PC-3 (cell line): Measurements from ENCODE around the gene JAZF1. TPM values are rescaled to one million over a fixed set of nuclear protein-coding genes. Genes with fewer than 3 reads are reported as not detected.

Experiments used
- ATAC-seq: fragments of 200-7000 bp; cut with Tn5 transposase; 2 replicates; pipeline ENCODE4 v1.9.1; 2020; ENCODE audit warnings: mild to moderate bottlenecking, moderate library complexity
- BruUV-seq: library from RNA; stranded (reverse); fragments of 400-500 nt; replicated peaks from 2 replicates; lab custom pipeline; 2021; lab: Mats Ljungman, UMichigan
- CTCF ChIA-PET: fragments of 300-600 bp; sonication (Branson Sonifier 250); formaldehyde crosslinking; loops from one replicate; lab custom pipeline; 2022; ENCODE audit warnings: antibody characterized with exemption; lab: Charles Lee
- POLR2A ChIA-PET: fragments of 300-600 bp; sonication (Branson Sonifier 250); formaldehyde crosslinking; loops from one replicate; lab custom pipeline; 2022; ENCODE audit warnings: antibody characterized with exemption; ENCODE audit not compliant: unreplicated experiment; lab: Charles Lee
- DNase-seq: peaks from one replicate; pipeline ENCODE4 v3.0.0-alpha.2; 2015
- H2AFZ ChIP-seq: fragments of 300-600 bp; sonication (generic); 2 replicates; pipeline ENCODE4 v1.6.0; 2016; ENCODE audit warnings: antibody characterized with exemption, low read length
- H3F3A ChIP-seq: fragments of 300-600 bp; sonication (generic); one replicate; pipeline ENCODE4 v1.6.0; 2017; ENCODE audit warnings: antibody characterized with exemption, low read length, control low read depth, mild to moderate bottlenecking; ENCODE audit not compliant: unreplicated experiment
- H3K27ac ChIP-seq: fragments of 300-600 bp; sonication (generic); 2 replicates; pipeline ENCODE4 v1.5.1; 2016; ENCODE audit warnings: mild to moderate bottlenecking, low read length
- H3K27me3 ChIP-seq: fragments of 300-600 bp; sonication (generic); 2 replicates; pipeline ENCODE4 v1.6.1; 2016; ENCODE audit warnings: low read length, mixed read lengths
- H3K36me3 ChIP-seq: fragments of 300-600 bp; sonication (generic); 2 replicates; pipeline ENCODE4 v1.6.1; 2016; ENCODE audit warnings: low read depth, mixed run types, low read length, mixed read lengths
- H3K4me1 ChIP-seq: fragments of 300-600 bp; sonication (generic); 2 replicates; pipeline ENCODE4 v1.5.1; 2016; ENCODE audit warnings: low read length; ENCODE audit not compliant: insufficient read depth
- H3K4me2 ChIP-seq: fragments of 300-600 bp; sonication (generic); 2 replicates; pipeline ENCODE4 v1.6.0; 2016; ENCODE audit warnings: low read length
- H3K4me3 ChIP-seq: fragments of 300-600 bp; sonication (generic); 2 replicates; pipeline ENCODE4 v1.5.1; 2016; ENCODE audit warnings: mild to moderate bottlenecking, low read length, mixed read lengths
- H3K79me2 ChIP-seq: fragments of 300-600 bp; sonication (generic); 2 replicates; pipeline ENCODE4 v1.6.1; 2017; ENCODE audit warnings: low read length, mixed read lengths
- H3K9ac ChIP-seq: fragments of 300-600 bp; sonication (generic); 2 replicates; pipeline ENCODE4 v1.6.0; 2016; ENCODE audit warnings: mild to moderate bottlenecking, low read length
- H3K9me2 ChIP-seq: fragments of 300-600 bp; sonication (generic); replicated peaks from 2 replicates; pipeline ENCODE4 v1.6.1; 2016; ENCODE audit warnings: mixed run types, low read length, mixed read lengths
- H3K9me3 ChIP-seq: fragments of 300-600 bp; sonication (generic); 2 replicates; pipeline ENCODE4 v1.6.1; 2016; ENCODE audit warnings: low read length, mixed read lengths
- H4K20me1 ChIP-seq: fragments of 300-600 bp; sonication (generic); 2 replicates; pipeline ENCODE4 v1.6.1; 2016; ENCODE audit warnings: low read length, mixed read lengths
- EZH2 ChIP-seq: fragments of 300-600 bp; sonication (generic); IDR thresholded peaks from one replicate; pipeline ENCODE4 v1.6.1; 2017; ENCODE audit warnings: antibody characterized with exemption, mild to moderate bottlenecking, low read length; ENCODE audit not compliant: unreplicated experiment
- EZH2phosphoT487 ChIP-seq: fragments of 300-600 bp; sonication (generic); IDR thresholded peaks from 2 replicates; pipeline ENCODE4 v1.6.1; 2018; ENCODE audit warnings: mild to moderate bottlenecking, antibody characterized with exemption, low read length, borderline replicate concordance
- intact Hi-C: fragments of 100-400 bp; cut with micrococcal nuclease; formaldehyde crosslinking; loops from 2 replicates; pipeline ENCODE4 v1.9.0; 2023
- total RNA-seq: library from RNA; depleted of rRNA; stranded (reverse); fragments of >200 nt; gene quantifications from 2 replicates; pipeline ENCODE4 v1.2.3, GENCODE V29; 2014
- TF ChIP-seq, protein P1 (sequence below): fragments of 300-600 bp; sonication (generic); conservative IDR thresholded peaks from 2 replicates; pipeline ENCODE4 v1.5.1; 2017; ENCODE audit warnings: antibody characterized with exemption, low read depth, mild to moderate bottlenecking, low read length

Gene JAZF1
- total RNA-seq, 1 experiment from 2014 or later, result 2.3 TPM

DNA sequence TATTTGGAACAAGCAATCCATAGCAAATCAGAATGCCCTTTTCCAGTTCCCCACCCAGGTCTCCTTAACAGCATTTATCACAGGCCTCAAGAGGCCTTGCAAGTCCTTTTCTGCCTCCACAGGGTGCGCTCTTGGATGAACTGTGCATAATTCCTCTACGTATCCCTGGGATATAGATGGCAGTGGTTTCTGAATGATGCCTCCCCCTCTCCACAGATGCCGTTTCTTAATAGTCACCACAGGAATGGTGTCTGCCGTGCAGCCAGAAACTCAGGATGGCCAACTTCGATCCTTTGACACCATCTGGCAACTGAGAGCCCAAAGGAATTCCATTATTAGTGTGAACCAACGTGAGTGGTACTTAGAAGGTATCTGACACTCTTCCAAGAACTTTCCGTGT is 43.1 kb downstream of the JAZF1 start:
- POLR2A ChIA-PET, result no interaction called here
- H3K4me3 ChIP-seq, result no peak overlapping the region
- intact Hi-C loops, result no loop called here
- H4K20me1 ChIP-seq, result no peaks in the 10 kb centered on the region
- no peaks in the 10 kb centered on the region for H3K9me3 ChIP-seq
- TF ChIP-seq EZH2phosphoT487 (no peak), EZH2 (no peak)
- TF ChIP-seq, protein P1, sequence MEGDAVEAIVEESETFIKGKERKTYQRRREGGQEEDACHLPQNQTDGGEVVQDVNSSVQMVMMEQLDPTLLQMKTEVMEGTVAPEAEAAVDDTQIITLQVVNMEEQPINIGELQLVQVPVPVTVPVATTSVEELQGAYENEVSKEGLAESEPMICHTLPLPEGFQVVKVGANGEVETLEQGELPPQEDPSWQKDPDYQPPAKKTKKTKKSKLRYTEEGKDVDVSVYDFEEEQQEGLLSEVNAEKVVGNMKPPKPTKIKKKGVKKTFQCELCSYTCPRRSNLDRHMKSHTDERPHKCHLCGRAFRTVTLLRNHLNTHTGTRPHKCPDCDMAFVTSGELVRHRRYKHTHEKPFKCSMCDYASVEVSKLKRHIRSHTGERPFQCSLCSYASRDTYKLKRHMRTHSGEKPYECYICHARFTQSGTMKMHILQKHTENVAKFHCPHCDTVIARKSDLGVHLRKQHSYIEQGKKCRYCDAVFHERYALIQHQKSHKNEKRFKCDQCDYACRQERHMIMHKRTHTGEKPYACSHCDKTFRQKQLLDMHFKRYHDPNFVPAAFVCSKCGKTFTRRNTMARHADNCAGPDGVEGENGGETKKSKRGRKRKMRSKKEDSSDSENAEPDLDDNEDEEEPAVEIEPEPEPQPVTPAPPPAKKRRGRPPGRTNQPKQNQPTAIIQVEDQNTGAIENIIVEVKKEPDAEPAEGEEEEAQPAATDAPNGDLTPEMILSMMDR, result no peak
- H2AFZ ChIP-seq, result no peak overlapping the region
- H3K4me2 ChIP-seq, result no peak overlapping the region
- H3K9ac ChIP-seq, result no peak overlapping the region
- ATAC-seq (no peak), DNase-seq (no peak)
- H3K9me2 ChIP-seq, result no peaks in the 10 kb centered on the region
- no peaks in the 10 kb centered on the region for H3K79me2 ChIP-seq
- no TSS peak for BruUV-seq
- CTCF ChIA-PET, result no interaction called here
- H3F3A ChIP-seq, result no peaks in the 10 kb centered on the region
- 0 out of 2 replicates have a peak, but pooled peaks cover 6% of the 10 kb centered on the region for H3K4me1 ChIP-seq
- no peak overlapping the region for H3K27ac ChIP-seq
- H3K27me3 ChIP-seq, result no peaks in the 10 kb centered on the region
- H3K36me3 ChIP-seq, result no peaks in the 10 kb centered on the region

DNA sequence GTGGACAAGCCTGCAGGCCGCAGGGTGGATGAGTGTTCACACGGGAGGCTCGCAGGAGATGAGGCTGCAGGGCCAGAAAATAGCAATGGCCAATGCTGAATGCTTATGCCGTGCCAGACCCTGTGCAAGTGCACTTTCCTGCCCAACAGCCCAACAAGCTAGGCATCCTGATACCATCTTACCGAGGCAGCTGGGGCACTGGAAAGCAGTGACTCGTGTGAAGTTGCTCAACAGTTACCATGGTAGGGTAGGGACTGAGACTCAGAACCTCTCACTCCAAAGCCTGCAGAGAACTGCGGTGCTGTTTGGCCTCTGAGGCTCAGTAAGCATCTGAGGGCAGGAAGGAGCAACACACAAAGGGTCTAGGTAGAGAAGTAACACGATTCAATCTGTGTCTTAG is 43.7 kb downstream of the JAZF1 start:
- intact Hi-C loops, result no loop called here
- BruUV-seq, result no TSS peak
- ATAC-seq (no peak), DNase-seq (no peak)
- no peaks in the 10 kb centered on the region for H3K9me3 ChIP-seq
- no peak overlapping the region for H3K9ac ChIP-seq
- H3K4me1 ChIP-seq, result 0 out of 2 replicates have a peak, but pooled peaks cover 6% of the 10 kb centered on the region
- no peaks in the 10 kb centered on the region for H4K20me1 ChIP-seq
- no peaks in the 10 kb centered on the region for H3F3A ChIP-seq
- H3K4me2 ChIP-seq, result no peak overlapping the region
- no peaks in the 10 kb centered on the region for H3K79me2 ChIP-seq
- no peaks in the 10 kb centered on the region for H3K36me3 ChIP-seq
- H2AFZ ChIP-seq, result no peak overlapping the region
- no peaks in the 10 kb centered on the region for H3K27me3 ChIP-seq
- no peak overlapping the region for H3K4me3 ChIP-seq
- ChIA-PET POLR2A (no interaction called here), CTCF (no interaction called here)
- TF ChIP-seq EZH2phosphoT487 (no peak), EZH2 (no peak)
- TF ChIP-seq, protein P1, result no peak
- H3K27ac ChIP-seq, result no peak overlapping the region
- no peaks in the 10 kb centered on the region for H3K9me2 ChIP-seq

DNA sequence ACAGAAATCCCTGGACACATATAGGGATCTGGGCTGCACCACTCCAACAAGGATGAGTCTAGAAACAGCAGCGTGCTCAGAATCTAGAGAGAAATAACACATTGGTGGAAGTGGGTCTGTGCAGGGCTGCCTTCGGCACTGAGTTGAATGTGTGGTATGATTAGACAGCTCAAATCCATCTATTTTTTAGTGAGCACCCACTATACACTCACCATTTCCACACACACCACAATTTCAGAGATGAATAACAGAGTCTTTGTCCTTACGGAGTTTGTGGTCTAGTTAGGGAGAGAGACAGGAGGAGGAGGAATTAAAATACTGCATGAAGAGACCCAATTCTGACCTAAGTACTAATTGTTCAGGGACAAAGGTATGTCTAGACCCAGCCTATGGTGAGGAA is 44.2 kb downstream of the JAZF1 start:
- TF ChIP-seq, protein P1, result no peak
- TF ChIP-seq EZH2, result no peak
- TF ChIP-seq EZH2phosphoT487, result no peak
- Histone ChIP-seq H3K27me3 (no peaks in the 10 kb centered on the region), H3K4me1 (0 out of 2 replicates have a peak, but pooled peaks cover 6% of the 10 kb centered on the region), H3F3A (no peaks in the 10 kb centered on the region), H3K9ac (no peak overlapping the region), H3K27ac (no peak overlapping the region), H3K4me3 (no peak overlapping the region), H3K79me2 (no peaks in the 10 kb centered on the region), H3K4me2 (no peak overlapping the region), H2AFZ (no peak overlapping the region), H3K9me2 (no peaks in the 10 kb centered on the region), H3K36me3 (no peaks in the 10 kb centered on the region), H3K9me3 (no peaks in the 10 kb centered on the region), H4K20me1 (no peaks in the 10 kb centered on the region)
- no peak for DNase-seq
- intact Hi-C loops, result no loop called here
- ChIA-PET POLR2A (no interaction called here), CTCF (no interaction called here)
- no peak for ATAC-seq
- BruUV-seq, result no TSS peak
